Mesothelial cell of epicardium (in vitro differentiated cells): ENCODE measurements around the gene APLNR. TPM values are rescaled to one million over a fixed set of nuclear protein-coding genes. Genes with fewer than 3 reads are reported as not detected.

ENCODE experiments used
- DNase-seq, 2 experiments: peaks; one replicate each; pipeline ENCODE4 v3.0.0; 2021; ENCODE audit warnings: low spot score in 2 of 2; ENCODE audit not compliant: unreplicated experiment in 2 of 2
- H3K27ac Mint-ChIP-seq: 2 replicates; pipeline ENCODE4 v1.8.0; 2021; ENCODE audit warnings: mixed read lengths
- H3K27me3 Mint-ChIP-seq: 2 replicates; pipeline ENCODE4 v1.8.0; 2021; ENCODE audit warnings: low read depth, mixed read lengths
- H3K36me3 Mint-ChIP-seq: 2 replicates; pipeline ENCODE4 v1.8.0; 2021; ENCODE audit warnings: mixed read lengths
- H3K4me1 Mint-ChIP-seq: 2 replicates; pipeline ENCODE4 v1.8.0; 2021; ENCODE audit warnings: mixed read lengths
- H3K4me3 Mint-ChIP-seq: 2 replicates; pipeline ENCODE4 v1.8.0; 2021; ENCODE audit warnings: mild to moderate bottlenecking, moderate library complexity, mixed read lengths
- H3K9me3 Mint-ChIP-seq: 2 replicates; pipeline ENCODE4 v1.8.0; 2021; ENCODE audit warnings: mixed read lengths
- CTCF ChIP-seq: fragments of 200-600 bp; sonication (generic); IDR thresholded peaks from one replicate; pipeline ENCODE4 v1.5.0; 2021; ENCODE audit warnings: antibody characterized with exemption; ENCODE audit not compliant: unreplicated experiment
- total RNA-seq: library from RNA; stranded (reverse); gene quantifications from 3 replicates; pipeline ENCODE4 v1.2.1, GENCODE V29; 2021

APLNR gene
- total RNA-seq, 1 donor from 2014 or later: 3.4 TPM

GRCh38 chr11:57256119-57256518 lies 19.1 kb upstream of the APLNR start:
- peaks cover 20% of the 10 kb centered on the region for H3K4me1 Mint-ChIP-seq
- no peak overlapping the region for H3K4me3 Mint-ChIP-seq
- H3K36me3 Mint-ChIP-seq: peaks cover 5% of the 10 kb centered on the region
- no peaks in the 10 kb centered on the region for H3K27me3 Mint-ChIP-seq
- no peak for TF ChIP-seq CTCF
- peaks cover 19% of the 10 kb centered on the region for H3K9me3 Mint-ChIP-seq
- no peak overlapping the region for H3K27ac Mint-ChIP-seq
- DNase-seq: no peak

GRCh38 chr11:57255618-57256017 lies 18.6 kb upstream of the APLNR start:
- no peak overlapping the region for H3K27ac Mint-ChIP-seq
- no peak for DNase-seq
- H3K27me3 Mint-ChIP-seq: no peaks in the 10 kb centered on the region
- no peak for TF ChIP-seq CTCF
- H3K4me3 Mint-ChIP-seq: no peak overlapping the region
- H3K4me1 Mint-ChIP-seq: peaks cover 23% of the 10 kb centered on the region
- peaks cover 5% of the 10 kb centered on the region for H3K36me3 Mint-ChIP-seq
- H3K9me3 Mint-ChIP-seq: peaks cover 19% of the 10 kb centered on the region

GRCh38 chr11:57254631-57255030 lies 17.6 kb upstream of the APLNR start:
- no peak for TF ChIP-seq CTCF
- Mint-ChIP-seq H3K4me1 (peaks cover 23% of the 10 kb centered on the region), H3K36me3 (peaks cover 5% of the 10 kb centered on the region), H3K9me3 (peaks cover 19% of the 10 kb centered on the region), H3K27ac (no peak overlapping the region), H3K27me3 (no peaks in the 10 kb centered on the region), H3K4me3 (no peak overlapping the region)
- no peak for DNase-seq

- H3K4me1 Mint-ChIP-seq: peaks cover 31% of the 10 kb centered on the region
- peak in 1 of 2 experiments; percentile 58 for DNase-seq
- H3K4me3 Mint-ChIP-seq: no peak overlapping the region
- no peak for TF ChIP-seq CTCF
- H3K9me3 Mint-ChIP-seq: peaks cover 10% of the 10 kb centered on the region
- H3K36me3 Mint-ChIP-seq: peaks cover 5% of the 10 kb centered on the region
- H3K27ac Mint-ChIP-seq: no peak overlapping the region
- H3K27me3 Mint-ChIP-seq: no peaks in the 10 kb centered on the region
Observed at GRCh38 chr11:57251491-57252104, 14.5 kb upstream of the APLNR start.

- H3K4me3 Mint-ChIP-seq: no peak overlapping the region
- H3K36me3 Mint-ChIP-seq: peaks cover 3% of the 10 kb centered on the region
- no peak for DNase-seq
- H3K27ac Mint-ChIP-seq: peak overlapping the region; percentile 4
- H3K4me1 Mint-ChIP-seq: peaks cover 31% of the 10 kb centered on the region
- peaks cover 5% of the 10 kb centered on the region for H3K9me3 Mint-ChIP-seq
- H3K27me3 Mint-ChIP-seq: no peaks in the 10 kb centered on the region
- TF ChIP-seq CTCF: no peak
Observed at GRCh38 chr11:57251037-57251436, 14.0 kb upstream of the APLNR start.
